H9 (cell line): Measurements from ENCODE around the gene SF3A1. TPM values are rescaled to one million over a fixed set of nuclear protein-coding genes. Genes with fewer than 3 reads are reported as not detected.

Source experiments
- DNase-seq: peaks from one replicate; pipeline ENCODE4 v3.0.0-alpha.2; 2017
- H2AFZ ChIP-seq: one replicate; pipeline ENCODE4 v1.6.1; 2013; ENCODE audit warnings: mild to moderate bottlenecking, low read length, control low read depth, moderate library complexity
- H2AK5ac ChIP-seq: 2 replicates; pipeline ENCODE4 v1.6.1; 2013; ENCODE audit warnings: low read length, control low read depth, mixed read lengths; ENCODE audit not compliant: insufficient read length
- H2BK120ac ChIP-seq: one replicate; pipeline ENCODE4 v1.6.1; 2013; ENCODE audit warnings: low read depth, mild to moderate bottlenecking, low read length, control low read depth, inconsistent platforms; ENCODE audit not compliant: poor library complexity, severe bottlenecking
- H2BK12ac ChIP-seq: 2 replicates; pipeline ENCODE4 v1.6.1; 2013; ENCODE audit warnings: low read length, control low read depth, mixed read lengths, low read depth; ENCODE audit not compliant: insufficient read length
- H2BK15ac ChIP-seq: 2 replicates; pipeline ENCODE4 v1.6.1; 2013; ENCODE audit warnings: low read depth, low read length, control low read depth
- H2BK20ac ChIP-seq: one replicate; pipeline ENCODE4 v1.6.1; 2013; ENCODE audit warnings: low read depth, mild to moderate bottlenecking, low read length, control low read depth, inconsistent platforms; ENCODE audit not compliant: poor library complexity, severe bottlenecking
- H2BK5ac ChIP-seq: 2 replicates; pipeline ENCODE4 v1.6.1; 2013; ENCODE audit warnings: low read length, control low read depth, mixed read lengths; ENCODE audit not compliant: insufficient read length
- H3K14ac ChIP-seq: 2 replicates; pipeline ENCODE4 v1.6.1; 2013; ENCODE audit warnings: low read length, control low read depth; ENCODE audit not compliant: insufficient read depth
- H3K18ac ChIP-seq: 2 replicates; pipeline ENCODE4 v1.6.1; 2013; ENCODE audit warnings: low read depth, mild to moderate bottlenecking, mixed read lengths, low read length, control low read depth; ENCODE audit not compliant: insufficient read length
- H3K23ac ChIP-seq: 2 replicates; pipeline ENCODE4 v1.6.1; 2013; ENCODE audit warnings: low read length, control low read depth, mixed read lengths, low read depth; ENCODE audit not compliant: insufficient read length
- H3K23me2 ChIP-seq: 2 replicates; pipeline ENCODE4 v1.6.1; 2013; ENCODE audit warnings: low read depth, mild to moderate bottlenecking, mixed read lengths, low read length, control low read depth; ENCODE audit not compliant: insufficient read length, poor library complexity, severe bottlenecking
- H3K27ac ChIP-seq: 2 replicates; pipeline ENCODE4 v1.5.1; 2013; ENCODE audit warnings: low read length, control low read depth, mixed read lengths, low read depth; ENCODE audit not compliant: insufficient read length
- H3K27me3 ChIP-seq: 2 replicates; pipeline ENCODE4 v1.6.1; 2013; ENCODE audit warnings: low read length, control low read depth, inconsistent platforms; ENCODE audit not compliant: insufficient read depth
- H3K4ac ChIP-seq: 2 replicates; pipeline ENCODE4 v1.6.1; 2013; ENCODE audit warnings: low read depth, mild to moderate bottlenecking, control low read depth, inconsistent platforms, low read length, moderate library complexity
- H3K4me1 ChIP-seq: 2 replicates; pipeline ENCODE4 v1.6.1; 2013; ENCODE audit warnings: low read length, control low read depth, inconsistent platforms; ENCODE audit not compliant: insufficient read depth
- H3K4me2 ChIP-seq: 2 replicates; pipeline ENCODE4 v1.6.1; 2013; ENCODE audit warnings: low read length, control low read depth, mixed read lengths; ENCODE audit not compliant: insufficient read length, insufficient read depth
- H3K56ac ChIP-seq: 2 replicates; pipeline ENCODE4 v1.6.1; 2013; ENCODE audit warnings: low read depth, mild to moderate bottlenecking, mixed read lengths, low read length, control low read depth; ENCODE audit not compliant: insufficient read length
- H3K79me1 ChIP-seq: 2 replicates; pipeline ENCODE4 v1.6.1; 2013; ENCODE audit warnings: low read depth, mild to moderate bottlenecking, moderate library complexity, low read length, control low read depth, inconsistent platforms; ENCODE audit not compliant: insufficient read depth, poor library complexity, severe bottlenecking
- H3K79me2 ChIP-seq: 2 replicates; pipeline ENCODE4 v1.6.1; 2013; ENCODE audit warnings: low read length, control low read depth, inconsistent platforms; ENCODE audit not compliant: insufficient read depth
- H3K9ac ChIP-seq: 2 replicates; pipeline ENCODE4 v1.6.1; 2013; ENCODE audit warnings: low read length, control low read depth, mixed read lengths; ENCODE audit not compliant: insufficient read length; ENCODE audit errors: extremely low read depth
- H3K9me3 ChIP-seq: one replicate; pipeline ENCODE4 v1.6.1; 2013; ENCODE audit warnings: low read depth, low read length, inconsistent platforms; ENCODE audit not compliant: control insufficient read depth
- H3T11ph ChIP-seq: one replicate; pipeline ENCODE4 v1.6.1; 2013; ENCODE audit warnings: mild to moderate bottlenecking, low read length, control low read depth, inconsistent platforms
- H4K20me1 ChIP-seq: one replicate; pipeline ENCODE4 v1.6.1; 2013; ENCODE audit not compliant: control insufficient read depth, insufficient read length, insufficient read depth
- H4K5ac ChIP-seq: 2 replicates; pipeline ENCODE4 v1.6.1; 2013; ENCODE audit warnings: low read depth, mild to moderate bottlenecking, mixed read lengths, low read length, control low read depth; ENCODE audit not compliant: insufficient read length
- H4K8ac ChIP-seq: replicated peaks from 2 replicates; pipeline ENCODE4 v1.6.1; 2013; ENCODE audit warnings: low read length, control low read depth, mixed read lengths, low read depth; ENCODE audit not compliant: insufficient read length
- H4K91ac ChIP-seq: 2 replicates; pipeline ENCODE4 v1.6.1; 2013; ENCODE audit warnings: low read depth, mild to moderate bottlenecking, moderate library complexity, mixed read lengths, low read length, control low read depth; ENCODE audit not compliant: insufficient read length
- H3K27ac Mint-ChIP-seq, 3 experiments: 2 replicates in 2 of 3; 3 replicates in 1 of 3; pipeline ENCODE4 v1.8.0; 2020 to 2021; ENCODE audit warnings: mixed read lengths in 3 of 3, mild to moderate bottlenecking in 1 of 3, moderate library complexity in 1 of 3
- H3K27me3 Mint-ChIP-seq: 2 replicates; pipeline ENCODE4 v1.8.0; 2021; ENCODE audit warnings: low read depth, mild to moderate bottlenecking, moderate library complexity, mixed read lengths
- H3K36me3 Mint-ChIP-seq, 3 experiments: 2 replicates in 2 of 3; 3 replicates in 1 of 3; pipeline ENCODE4 v1.8.0; 2020 to 2021; ENCODE audit warnings: low read depth in 3 of 3, mixed read lengths in 3 of 3; ENCODE audit not compliant: insufficient read depth in 1 of 3
- H3K4me1 Mint-ChIP-seq, 2 experiments: 2 replicates each; pipeline ENCODE4 v1.8.0; 2020; ENCODE audit warnings: mixed read lengths in 2 of 2
- H3K4me3 Mint-ChIP-seq, 2 experiments: 2 replicates in 1 of 2; 3 replicates in 1 of 2; pipeline ENCODE4 v1.8.0; 2020 to 2021; ENCODE audit warnings: mild to moderate bottlenecking in 2 of 2, mixed read lengths in 2 of 2, moderate library complexity in 1 of 2
- H3K9me3 Mint-ChIP-seq, 2 experiments: 2 replicates in 1 of 2; 3 replicates in 1 of 2; pipeline ENCODE4 v1.8.0; 2020; ENCODE audit warnings: mild to moderate bottlenecking in 2 of 2, mixed read lengths in 2 of 2, moderate library complexity in 1 of 2
- CTCF ChIP-seq: fragments of 200-600 bp; sonication (generic); conservative IDR thresholded peaks from 3 replicates; pipeline ENCODE4 v1.8.0; 2021; ENCODE audit warnings: antibody characterized with exemption, mild to moderate bottlenecking
- WGBS: extraction: QIAGEN DNeasy Blood & Tissue Kit; methylation state at CpG from one replicate; pipeline ENCODE4 v1.1.7; 2013; ENCODE audit warnings: missing lambda C conversion rate, low lambda C conversion rate, mixed read lengths; ENCODE audit not compliant: insufficient read length; ENCODE audit errors: extremely low coverage; 5-methylcytosine and 5-hydroxymethylcytosine counted together
- total RNA-seq: library from RNA; stranded (reverse); gene quantifications from 2 replicates; pipeline ENCODE4 v1.2.1, GENCODE V29; 2021

Gene SF3A1
- total RNA-seq, 1 experiment from 2014 or later: 225 TPM

DNA sequence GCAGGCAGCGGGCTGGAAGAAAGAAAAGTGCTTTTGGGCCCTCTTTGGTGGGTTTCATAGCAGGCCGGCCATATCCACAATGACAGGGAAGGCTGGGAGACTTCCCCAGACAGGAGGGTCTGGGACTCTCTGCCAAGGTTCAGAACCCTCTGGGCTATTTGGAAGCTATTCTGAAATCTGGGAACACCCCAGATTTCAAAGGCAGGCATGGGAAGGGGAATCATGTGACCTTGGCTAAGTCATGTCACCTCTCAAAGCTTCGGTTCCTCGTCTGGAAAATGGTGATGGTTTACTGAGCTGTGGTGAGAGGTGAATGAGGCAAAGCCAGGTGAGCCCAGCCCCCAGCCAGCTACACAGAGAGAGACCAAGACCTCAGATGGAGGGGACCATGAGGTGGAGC, 72.0 kb downstream of the SF3A1 start:
- WGBS: no CpG with 5 or more reads among the region's 4 CpGs
- Histone ChIP-seq H4K20me1 (no peaks in the 10 kb centered on the region), H2BK5ac (no peak overlapping the region), H4K5ac (no peak overlapping the region), H4K8ac (no peak overlapping the region), H3K27me3 (no peaks in the 10 kb centered on the region), H3K9ac (no peak overlapping the region), H4K91ac (no peak overlapping the region), H3K27ac (no peak overlapping the region), H3K79me2 (no peaks in the 10 kb centered on the region), H3K14ac (no peak overlapping the region), H3T11ph (no peak overlapping the region), H3K18ac (no peak overlapping the region), H2BK15ac (no peak overlapping the region), H3K4ac (no peak overlapping the region), H3K9me3 (no peaks in the 10 kb centered on the region), H3K23ac (no peak overlapping the region), H2BK20ac (no peak overlapping the region), H2BK12ac (no peak overlapping the region), H3K56ac (no peak overlapping the region), H3K4me1 (no peaks in the 10 kb centered on the region; the same call in 1 of the 2 replicates), H3K23me2 (peaks cover 4% of the 10 kb centered on the region), H2BK120ac (no peak overlapping the region), H2AK5ac (no peak overlapping the region), H3K4me2 (no peak overlapping the region), H3K79me1 (no peaks in the 10 kb centered on the region), H2AFZ (no peak overlapping the region)
- Mint-ChIP-seq H3K4me1 (peaks cover 3 to 6% of the 10 kb centered on the region in 2 experiments), H3K9me3 (no peaks in the 10 kb centered on the region), H3K4me3 (no peak overlapping the region; a peak in 1 of 5 replicates), H3K27ac (peak overlapping the region in 2 of 3 experiments; percentile 55 to 59; a peak in 1 of 7 replicates), H3K27me3 (no peaks in the 10 kb centered on the region), H3K36me3 (peaks cover 0 to 2% (median 0%) of the 10 kb centered on the region in 3 experiments; a peak in 1 of 7 replicates)
- DNase-seq: no peak
- TF ChIP-seq CTCF: no peak
